CD4-positive, alpha-beta T cell treated with Interleukin-6 at 100 ng/mL for 8 hours (primary cell): ENCODE results near the gene TBC1D21.

Experiments used
- DNase-seq: peaks from one replicate; pipeline ENCODE4 v3.0.0-alpha.2; 2020; ENCODE audit warnings: mixed read lengths, low spot score

TBC1D21 gene

DNA sequence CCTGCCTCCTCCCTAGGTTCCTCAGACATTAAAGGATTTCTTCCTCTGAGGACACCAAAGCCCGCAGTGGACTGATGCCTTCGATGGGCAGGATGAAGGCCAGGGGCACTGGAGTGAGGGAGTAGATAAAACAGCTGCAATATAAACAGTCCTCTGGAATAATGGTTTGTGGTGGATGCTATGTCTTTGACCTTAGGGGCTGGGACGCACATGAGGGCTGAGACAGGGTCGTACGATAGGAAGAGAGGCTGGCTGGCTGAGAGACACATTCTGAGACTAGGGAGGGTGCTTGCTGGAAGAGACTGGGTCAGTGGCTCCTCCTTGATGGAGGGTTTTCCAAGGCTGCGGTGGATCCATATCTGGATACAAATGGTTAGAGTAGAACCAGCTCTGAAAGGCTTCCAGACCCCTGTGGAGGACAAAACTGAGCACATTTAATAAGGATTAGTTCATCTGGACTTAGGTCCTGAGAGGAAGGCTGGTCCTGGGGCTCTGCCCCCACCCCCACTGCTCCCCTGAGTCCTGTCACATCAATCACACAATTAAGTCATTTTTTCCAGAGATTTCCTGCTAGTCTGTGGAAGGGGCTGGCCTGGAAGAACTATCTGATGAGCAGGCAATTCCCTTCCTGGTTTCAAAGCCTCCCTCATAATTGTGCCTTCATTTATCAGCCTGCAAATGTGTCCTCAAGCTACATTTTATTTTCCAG is 15.8 kb downstream of the TBC1D21 start:
- no peak for DNase-seq

DNA sequence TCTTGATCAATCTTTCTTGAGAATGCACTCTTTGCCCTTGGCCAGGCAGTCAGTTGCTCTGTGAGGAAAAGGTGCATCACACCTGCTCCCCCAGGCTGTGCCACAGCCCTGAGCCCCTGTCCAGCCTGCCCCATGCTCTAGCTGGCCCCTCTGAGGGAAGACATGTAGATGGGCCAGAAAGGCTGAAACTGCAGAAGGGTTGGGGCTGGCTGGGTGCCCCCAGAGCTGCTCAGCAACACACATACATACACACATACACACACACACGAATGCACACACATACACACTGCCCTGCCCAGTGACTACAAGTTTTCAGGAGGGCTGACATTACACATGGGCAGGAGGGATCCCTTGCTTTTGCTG is 16.4 kb downstream of the TBC1D21 start:
- DNase-seq: no peak

DNA sequence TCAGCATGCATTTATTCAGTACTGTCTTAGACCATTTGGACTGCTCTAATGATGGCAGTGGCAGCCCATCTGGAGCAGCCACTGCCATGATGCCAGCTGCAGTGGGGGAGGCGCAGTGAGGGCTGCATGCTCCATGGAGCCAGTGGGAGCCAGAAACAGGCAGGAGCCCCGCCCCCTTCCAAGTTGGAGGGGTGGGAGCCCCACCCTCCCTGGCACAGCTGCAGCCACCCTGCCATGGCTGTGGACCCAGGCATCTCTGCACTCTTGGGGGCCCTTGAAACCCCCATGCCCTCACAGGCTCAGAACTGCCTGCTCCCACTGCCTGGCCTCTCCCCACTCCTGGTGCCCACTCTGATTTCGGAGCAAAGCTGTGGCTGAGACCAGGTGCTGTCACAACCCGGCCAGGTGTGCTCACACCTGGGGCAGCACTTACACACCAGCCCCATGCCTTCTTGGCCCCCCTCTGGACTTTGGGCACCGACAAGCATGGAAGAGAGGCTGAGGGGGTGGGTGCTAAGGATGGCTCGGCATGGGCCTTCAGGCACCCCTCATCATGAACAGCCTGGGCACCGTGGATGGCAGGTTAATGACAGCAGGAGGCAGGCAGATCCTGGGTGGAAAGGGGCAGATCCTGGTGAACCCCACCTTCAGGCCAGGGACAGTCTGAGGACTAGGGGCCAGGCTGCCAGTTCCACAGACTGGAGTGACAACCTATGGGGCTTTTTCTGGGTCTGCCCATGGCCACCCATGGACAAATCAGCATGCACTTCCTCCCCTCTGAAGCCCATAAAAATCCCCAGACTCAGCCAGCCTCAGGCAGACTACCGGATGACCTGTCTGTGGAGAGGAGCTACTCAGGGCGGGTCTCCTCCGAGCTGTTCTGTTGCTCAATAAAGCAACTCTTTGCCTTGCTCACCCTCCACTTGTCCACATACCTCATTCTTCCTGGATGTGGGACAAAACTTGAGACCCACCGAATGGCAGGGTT is 18.3 kb downstream of the TBC1D21 start:
- no peak for DNase-seq

DNA sequence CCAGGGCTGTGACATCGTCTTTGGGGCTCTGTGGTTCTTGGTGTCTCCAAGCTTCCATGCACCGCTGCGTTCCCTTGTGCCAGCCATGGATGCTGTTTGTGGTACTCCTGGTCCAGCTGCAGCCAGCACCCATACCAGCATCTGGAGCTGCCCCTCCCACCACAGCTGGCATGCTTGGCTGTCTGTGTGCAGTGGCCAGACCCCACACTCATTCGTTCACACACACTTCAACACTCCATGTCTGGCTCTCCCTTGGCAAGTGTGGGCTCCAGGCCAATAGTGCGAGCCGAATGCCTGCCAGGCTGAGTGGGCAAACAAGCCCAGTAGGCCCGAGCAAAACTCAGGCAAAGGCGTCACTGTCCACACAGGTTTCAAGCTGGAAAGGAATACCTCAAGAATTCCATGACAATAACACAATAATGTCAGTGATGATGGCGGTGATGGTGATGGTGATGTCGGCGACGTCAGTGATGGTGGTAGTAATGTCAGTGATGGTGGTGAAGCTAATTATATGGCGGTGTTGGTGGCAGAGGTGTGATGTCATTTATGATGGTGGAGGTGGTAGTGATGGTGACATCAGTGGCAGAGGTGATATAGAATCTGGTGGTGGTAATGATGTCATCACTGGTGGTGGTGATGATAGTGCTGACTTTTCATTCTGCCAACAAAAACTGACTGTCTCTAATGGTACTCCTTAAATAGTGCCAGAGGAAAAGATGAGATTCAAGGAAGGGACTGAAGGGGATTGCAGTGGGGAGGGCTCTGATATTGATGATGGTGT is 19.3 kb downstream of the TBC1D21 start:
- DNase-seq: no peak

DNA sequence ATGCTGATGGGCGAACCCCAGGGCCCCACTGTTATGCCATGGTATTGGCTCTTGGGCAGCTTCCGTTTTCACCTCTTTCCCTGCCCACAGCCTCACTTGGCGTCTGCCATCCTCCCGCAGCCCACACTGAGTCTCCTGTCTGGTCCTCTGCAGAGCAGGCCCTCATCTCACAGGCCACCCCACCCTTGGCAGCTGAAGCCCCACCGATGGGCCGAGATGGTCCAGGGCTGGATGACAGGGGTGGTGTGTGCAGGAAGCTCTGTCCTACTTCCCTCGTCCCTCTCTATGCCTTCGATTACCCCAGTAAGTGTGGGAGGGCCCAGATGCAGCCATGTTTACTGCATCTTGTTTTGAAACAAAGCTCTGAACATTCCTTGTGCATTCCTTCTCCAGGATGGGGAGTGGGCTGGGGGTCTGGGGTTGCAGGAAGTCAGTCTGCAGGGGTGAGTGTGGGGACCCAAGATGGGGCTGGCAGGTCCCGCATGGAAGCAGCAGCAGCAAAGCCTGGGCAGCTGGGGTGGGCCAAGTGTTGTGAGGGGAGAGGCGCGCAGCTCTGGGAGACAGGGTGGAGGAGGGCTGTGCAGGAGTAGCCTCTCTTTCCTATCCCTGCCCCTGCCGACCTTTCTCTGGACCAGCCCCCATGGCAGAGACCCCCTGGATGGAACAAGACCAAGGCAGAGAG is 20.9 kb downstream of the TBC1D21 start:
- DNase-seq: no peak

DNA sequence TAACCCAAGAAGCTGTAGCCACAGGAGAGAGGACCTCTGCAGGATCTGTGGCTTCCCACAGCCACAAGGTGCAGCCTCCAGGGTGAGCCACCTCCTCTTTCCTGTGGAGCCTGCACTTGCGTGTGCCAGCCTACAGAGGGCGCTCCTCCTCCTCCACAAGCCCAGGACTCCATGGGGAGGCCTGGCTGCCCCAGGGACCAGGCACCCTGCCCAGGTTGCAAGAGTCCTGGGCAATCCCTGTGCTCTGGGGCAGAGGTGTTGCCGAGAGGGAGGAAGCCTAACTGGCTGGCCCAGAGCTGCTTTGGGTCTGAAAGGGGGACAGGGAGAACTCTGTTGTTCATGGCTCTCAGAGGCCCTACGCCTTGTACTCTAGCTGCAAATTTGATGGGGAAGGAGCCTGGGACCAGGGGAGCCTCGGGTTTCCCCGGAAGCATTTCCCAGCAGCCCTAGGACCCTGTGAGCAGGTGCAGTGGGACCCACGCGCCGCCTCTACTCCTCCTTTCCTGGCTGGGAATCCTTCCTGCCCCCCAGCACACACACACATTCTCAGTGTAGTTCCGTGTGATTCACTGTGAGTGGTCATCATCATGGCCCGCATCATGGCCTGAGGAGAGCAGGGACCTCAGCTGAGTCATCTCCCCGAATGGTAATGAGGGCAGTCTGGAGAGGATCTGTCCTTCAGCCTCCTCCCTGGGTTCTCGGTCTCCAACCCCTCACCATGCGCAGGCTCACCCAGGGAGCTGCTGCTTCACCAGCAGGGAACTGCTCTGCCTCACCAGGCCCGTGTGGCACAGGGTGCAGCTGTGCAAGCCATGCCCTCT is 24.3 kb downstream of the TBC1D21 start:
- peak; percentile 53 for DNase-seq

DNA sequence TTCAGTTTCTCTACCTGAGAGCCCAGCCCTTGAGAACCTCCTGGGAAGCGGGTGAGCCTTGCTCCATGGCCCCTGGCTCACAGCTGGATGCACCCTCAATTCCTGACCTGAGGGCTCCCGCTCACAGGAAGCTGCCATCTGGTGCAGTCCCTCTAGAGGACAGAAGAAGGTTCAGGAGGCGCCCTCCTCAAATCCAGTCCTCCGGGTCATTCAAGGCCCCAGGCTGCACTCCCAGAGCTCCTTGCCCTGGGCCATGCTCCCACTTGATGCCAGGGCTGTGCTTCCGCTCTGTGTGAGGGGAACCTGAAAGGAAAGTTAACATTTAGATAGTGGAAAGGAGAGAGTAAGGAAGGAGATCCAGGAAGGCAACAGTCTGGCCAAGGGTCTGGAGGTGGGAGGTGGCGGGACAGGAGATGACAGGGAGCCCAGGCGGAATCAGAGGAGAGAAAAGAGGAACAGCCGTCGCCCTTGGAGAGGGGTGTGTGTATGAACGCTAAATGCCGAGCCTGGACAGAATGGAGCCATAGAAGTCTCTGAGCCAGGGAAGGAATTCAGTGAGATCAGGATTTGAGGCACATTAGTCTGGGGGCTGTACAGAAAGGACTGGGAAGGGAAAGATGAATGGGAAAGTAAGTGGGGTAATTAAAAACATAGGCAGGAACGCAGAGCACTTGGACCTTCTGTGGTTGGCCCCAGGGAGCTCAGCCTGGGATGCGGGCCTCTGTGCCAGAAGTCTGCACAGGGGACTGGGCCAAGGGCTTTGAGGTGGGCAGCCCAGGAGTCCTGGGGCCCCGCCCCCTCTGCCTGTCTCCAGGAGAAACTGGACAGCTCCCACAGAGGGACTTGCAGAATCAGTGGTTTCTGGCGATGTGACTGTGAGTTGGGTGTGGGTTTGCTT is 26.1 kb downstream of the TBC1D21 start:
- DNase-seq: no peak

DNA sequence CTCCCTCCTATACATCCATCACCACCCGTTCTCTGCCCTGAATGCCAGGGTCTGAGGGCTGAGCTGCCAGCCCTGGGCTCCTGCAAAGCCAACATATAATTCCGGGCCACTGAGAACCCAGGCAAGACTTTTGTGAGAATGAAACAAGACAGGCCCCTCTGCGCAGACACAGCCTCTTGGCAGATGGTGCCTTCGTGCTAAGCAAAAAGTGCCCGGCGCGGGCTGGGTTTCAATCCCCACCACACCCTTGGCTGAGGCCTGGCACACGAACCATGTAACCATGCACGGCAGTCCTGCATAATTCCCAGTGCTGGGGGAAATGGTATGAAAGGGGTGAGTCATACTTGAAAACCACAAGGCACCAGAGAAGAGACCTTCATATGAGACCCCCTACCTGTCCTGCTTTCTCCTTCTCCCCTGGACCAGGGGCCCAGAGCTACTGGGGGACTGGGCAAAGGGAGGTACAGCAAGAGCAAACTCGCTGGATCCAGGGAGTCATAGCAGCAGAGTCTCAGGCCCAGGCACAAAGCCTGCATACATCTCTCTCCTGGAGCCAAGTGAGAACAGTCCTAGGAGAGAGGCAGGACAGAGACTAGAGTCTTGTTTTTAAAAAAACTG is 26.8 kb downstream of the TBC1D21 start:
- no peak for DNase-seq

DNA sequence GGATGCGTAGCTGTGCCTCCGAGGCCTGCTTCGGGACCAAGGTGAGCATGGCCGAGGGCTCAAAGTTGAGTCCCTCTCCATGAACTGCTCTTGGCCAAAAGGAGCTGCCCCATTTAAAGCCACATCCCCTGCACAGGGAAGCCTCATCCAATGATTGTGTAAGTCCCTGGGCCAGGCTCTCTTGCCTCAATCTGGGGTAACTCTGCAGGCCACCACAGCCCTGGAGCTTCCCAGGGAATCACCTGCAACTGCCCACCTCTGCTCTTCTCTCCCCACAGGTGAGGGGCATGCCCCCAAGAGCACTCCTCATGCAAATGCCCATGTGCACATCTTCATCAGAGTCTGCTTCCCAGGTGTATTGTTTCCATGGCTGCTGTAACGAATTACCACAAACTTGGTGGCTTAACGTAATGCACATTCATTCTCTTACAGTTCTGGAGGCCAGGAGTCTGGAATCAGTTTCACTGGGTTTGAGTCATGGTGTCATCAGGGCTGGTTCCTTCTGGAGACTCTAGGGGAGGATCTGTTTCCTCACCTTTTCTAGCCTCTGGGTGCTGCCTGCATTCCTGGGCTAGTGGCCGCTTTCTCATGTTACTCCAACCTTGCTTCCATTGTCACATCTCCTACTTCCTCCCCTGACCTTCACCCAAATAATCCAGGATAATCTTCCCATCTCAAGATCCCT is 27.9 kb downstream of the TBC1D21 start:
- no peak for DNase-seq

DNA sequence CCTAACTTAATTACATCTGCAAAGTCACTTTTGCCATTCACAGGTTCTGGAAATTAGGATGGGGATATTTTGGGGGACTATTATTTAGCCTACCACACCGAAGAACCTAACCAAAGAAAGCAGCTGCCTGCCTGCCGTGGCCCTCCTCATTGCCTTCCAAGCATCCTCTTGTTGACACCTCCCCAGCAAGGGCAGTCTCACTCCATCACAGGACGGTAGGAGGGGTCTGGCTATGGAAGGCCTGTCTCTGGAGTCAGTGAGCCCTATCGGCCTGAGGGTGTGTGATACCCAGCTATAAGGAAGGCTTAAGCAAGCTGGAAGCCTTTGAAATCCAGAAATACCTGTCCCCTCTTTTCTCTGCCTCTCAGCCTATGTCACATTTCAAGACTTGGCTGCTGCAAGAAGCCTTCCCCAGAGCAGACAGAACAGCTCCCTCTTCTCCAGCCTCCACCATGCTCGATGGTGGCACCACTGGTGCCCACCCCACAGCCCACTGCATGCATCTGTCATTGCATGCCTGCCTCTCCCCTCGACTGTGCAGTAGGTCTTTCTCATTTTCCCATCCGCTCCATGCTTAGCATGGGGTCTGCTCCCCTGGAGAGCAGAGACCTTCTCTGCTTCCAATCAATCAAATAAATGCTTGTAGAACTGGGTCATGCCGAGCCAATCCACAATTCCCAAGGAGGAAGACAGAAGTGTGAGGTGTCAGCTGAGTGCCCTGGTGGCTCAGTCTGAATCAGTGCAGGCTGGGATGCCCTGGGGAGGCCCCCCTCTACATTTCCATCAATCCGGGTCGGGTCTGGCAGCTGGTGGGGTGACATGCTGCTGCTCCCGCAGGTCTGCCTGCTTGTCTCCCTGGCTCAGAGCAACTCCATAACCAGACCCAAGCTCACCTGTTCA is 29.0 kb downstream of the TBC1D21 start:
- no peak for DNase-seq

DNA sequence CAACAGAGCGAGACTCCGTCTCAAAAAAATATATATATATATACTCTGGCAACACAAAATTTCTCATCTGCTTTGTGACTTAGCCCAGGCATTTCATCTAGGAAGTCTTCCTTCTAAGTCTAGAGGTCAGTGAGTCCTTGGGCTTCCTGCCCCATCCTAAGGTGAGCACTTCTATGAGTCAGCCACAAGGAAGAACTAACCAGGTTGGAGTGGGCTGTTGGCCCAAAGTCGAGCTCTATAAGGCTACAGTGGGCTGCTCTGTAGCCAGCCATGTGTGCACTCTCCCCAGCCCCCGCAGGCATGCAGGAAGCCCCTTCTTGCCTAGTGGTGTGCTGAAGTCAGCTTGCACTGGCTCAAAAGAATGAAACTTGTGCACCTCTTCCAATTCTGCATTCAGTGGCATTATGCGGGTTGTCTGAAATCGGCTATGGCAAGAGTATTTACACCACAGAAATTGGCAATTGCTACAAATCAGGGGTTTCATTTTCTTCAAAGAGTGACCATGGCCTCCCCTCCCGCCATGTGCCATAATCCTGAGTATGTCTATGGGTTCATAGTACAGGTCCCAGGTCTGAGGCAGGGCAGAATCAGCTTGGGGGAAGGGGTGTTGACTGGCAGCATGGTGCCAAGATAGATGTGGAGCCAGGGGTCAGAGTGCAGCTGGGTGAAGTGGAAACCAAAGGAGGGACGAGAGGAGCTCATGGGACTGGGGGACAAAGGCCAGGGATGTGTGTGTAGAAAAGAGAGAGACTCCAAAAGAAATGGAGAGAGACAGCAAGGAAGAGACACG is 30.9 kb downstream of the TBC1D21 start:
- DNase-seq: no peak

DNA sequence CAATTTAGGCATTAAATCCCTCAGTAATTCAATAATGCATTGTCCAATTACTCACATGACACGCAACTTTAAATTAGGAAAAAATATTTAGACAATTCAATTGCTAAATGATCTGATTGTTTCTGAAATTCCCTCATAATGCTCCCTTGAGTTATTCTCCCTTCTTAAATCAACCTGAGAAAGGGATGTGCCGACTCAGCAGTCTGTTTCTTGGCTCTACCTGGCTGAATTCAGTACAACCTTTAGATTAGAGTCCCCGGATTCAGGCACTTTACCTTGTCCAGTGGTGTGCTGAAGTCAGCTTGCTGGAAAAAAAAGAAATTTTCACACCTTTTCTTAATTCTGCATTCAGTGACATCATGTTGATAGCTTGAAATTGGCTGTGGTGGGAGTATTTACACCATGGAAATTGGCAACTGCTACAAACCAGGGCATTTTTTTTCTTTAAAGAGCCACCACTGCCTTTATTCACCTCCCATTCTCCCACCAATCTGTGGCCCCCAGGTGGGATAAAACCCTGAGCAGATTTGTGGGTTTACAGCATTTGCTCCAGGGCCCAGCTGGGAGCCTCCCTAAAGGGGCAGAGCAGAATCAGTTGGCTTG is 32.0 kb downstream of the TBC1D21 start:
- DNase-seq: no peak

DNA sequence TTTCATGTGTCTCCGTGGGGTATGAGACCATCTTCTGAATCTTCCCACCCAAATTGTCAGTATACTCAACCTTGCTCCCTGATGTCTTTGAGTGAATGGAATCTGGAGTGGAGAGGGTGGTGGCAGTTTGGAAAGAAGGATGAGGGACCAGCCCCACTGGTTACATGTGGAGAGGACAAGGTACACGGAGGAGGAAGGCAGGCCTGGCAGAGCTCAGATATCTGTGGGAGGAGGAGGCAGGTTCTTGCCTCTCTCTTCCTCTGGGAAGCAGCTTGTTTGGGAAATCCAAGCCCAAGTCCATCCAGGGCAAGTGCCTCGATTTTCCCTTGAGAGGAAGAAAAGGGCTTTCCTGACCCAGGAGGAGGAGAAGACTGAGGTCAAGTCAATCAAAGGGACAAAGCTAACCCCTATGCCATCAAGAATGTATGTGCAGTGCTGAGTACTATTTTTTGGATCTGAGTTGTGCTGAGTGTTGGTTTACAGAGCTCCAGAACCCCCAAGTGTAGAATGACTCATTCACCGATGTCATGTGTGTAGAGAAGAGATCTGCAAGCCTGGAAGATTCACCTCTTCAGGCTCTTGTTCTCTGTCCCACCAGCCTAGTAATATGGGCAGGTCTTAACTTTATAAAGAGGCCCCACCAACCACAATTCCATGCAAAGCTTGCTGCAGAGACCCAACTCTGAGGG is 33.1 kb downstream of the TBC1D21 start:
- DNase-seq: no peak

DNA sequence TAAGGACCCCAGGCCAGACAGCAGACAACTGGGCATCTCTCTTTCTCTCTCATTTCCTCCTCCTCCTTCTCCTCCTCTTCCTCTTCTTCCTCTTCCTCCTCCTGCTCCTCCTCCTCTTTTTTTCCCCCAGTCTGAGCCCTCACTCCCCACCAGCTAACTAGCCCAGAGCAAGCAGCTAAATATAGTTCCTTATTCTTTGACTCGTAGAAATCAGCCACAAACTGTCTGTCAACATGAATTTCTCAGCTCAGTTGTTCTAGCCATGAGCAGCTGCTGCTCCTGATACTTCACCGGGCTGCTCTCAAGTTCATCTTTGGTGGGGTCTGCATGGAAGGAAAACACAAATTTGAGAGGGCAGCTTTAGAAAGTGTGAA is 33.7 kb downstream of the TBC1D21 start:
- no peak for DNase-seq

DNA sequence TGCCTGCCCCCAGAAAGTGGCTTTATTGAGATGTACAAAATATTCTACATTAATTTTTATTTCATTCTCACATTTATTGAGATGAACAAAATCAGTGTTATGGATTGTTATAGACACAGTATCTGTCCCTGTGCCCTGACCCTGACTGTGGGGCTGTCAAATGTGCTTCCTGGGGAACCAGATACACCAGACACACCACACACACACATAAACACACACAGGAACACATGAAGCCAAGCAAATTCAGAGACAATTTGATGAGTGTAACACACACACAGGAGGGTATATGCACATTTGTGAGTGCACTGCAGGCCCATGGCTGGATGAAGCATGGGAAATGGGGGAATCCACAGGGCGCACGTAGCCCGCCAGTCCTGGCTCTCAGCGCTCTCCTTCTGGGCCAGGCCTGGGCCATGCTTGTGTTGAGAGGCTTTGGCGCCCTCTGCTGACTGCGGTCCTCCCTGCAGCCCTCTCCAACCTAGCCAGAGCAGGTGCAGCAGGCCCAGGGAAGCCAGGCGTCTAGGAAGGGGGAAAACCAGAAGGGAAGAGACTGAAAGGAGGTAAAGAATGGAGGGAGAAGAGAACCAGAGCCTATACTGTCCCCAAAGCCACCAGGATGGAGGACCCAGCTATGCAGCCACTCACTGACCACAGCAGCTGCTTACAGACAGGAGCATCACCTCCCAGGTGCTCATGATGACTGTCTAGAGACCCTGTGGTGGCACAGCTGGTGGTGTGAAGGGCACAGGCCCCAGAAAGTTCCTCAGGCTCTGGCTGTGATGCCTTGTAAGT is 34.9 kb downstream of the TBC1D21 start:
- DNase-seq: peak; percentile 63
